ENCODE measurements around the gene PRKCE. TPM values are rescaled to one million over a fixed set of nuclear protein-coding genes. Genes with fewer than 3 reads are reported as not detected.

Gene PRKCE
- total RNA-seq, 2 experiments from 2014 or later: 15.4 to 16.2 TPM

DNA sequence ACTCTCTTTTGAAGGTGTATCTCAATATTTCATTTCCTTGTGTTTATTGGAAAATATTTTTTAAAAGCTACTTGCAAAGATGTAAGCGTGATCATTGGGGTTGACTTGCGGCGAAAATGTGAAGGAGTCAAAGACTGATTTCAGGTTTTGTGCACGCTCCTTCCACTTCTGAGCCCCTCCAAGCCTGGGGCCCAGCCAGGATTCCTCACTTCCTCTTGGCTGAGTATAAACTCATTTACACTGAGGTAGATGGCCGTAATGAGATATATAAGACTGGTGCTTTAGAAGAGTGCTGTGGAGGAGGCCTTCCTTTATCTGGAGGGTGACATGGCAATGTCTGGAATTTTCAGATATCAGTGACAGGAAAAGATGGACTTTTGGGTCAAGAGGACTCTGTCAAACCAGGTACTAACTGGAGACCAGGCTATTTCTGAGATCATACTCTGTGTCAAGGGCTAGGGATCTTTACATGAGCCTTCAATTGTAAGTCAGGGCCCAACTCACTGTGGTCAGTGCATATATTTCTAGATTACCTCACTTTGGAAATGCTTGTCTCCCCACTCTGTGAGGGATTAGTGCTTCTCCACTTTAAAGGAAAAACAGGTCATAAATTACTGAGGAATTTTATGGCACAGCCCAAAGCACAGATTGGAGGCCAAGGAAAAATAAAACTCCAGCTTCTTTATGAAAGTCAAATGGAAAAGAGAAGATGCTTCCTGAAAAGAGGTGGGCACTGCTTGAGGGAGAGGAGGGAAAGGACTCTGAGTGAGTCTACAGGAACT, 22.8 kb downstream of the PRKCE start:
- no peaks in the 10 kb centered on the region for H3K4me1 Mint-ChIP-seq (ENCODE audit: low read depth)
- no peaks in the 10 kb centered on the region for H3K27me3 Mint-ChIP-seq (ENCODE audit: low read depth)
- H3K9me3 Mint-ChIP-seq (ENCODE audit: insufficient read depth): no peaks in the 10 kb centered on the region
- H3K4me3 Mint-ChIP-seq: no peak overlapping the region
- POLR2A ChIA-PET: no interaction called here
- DNase-seq (no peak), ATAC-seq (no peak)
- CTCF ChIA-PET: no interaction called here
- H3K36me3 Mint-ChIP-seq (ENCODE audit: low read depth): no peaks in the 10 kb centered on the region
- H3K27ac Mint-ChIP-seq: no peak overlapping the region

GRCh38 chr2:45675263-45675812, 23.9 kb downstream of the PRKCE start:
- no peak for ATAC-seq
- Mint-ChIP-seq H3K4me1 (ENCODE audit: low read depth) (no peaks in the 10 kb centered on the region), H3K27me3 (ENCODE audit: low read depth) (no peaks in the 10 kb centered on the region), H3K9me3 (ENCODE audit: insufficient read depth) (no peaks in the 10 kb centered on the region), H3K36me3 (ENCODE audit: low read depth) (no peaks in the 10 kb centered on the region), H3K27ac (no peak overlapping the region), H3K4me3 (no peak overlapping the region)
- CTCF ChIA-PET: no interaction called here
- no peak for DNase-seq
- POLR2A ChIA-PET: no interaction called here

- H3K36me3 Mint-ChIP-seq (ENCODE audit: low read depth): no peaks in the 10 kb centered on the region
- no peaks in the 10 kb centered on the region for H3K4me1 Mint-ChIP-seq (ENCODE audit: low read depth)
- H3K4me3 Mint-ChIP-seq: no peak overlapping the region
- DNase-seq (no peak), ATAC-seq (no peak)
- POLR2A ChIA-PET: no interaction called here
- H3K9me3 Mint-ChIP-seq (ENCODE audit: insufficient read depth): no peaks in the 10 kb centered on the region
- no peaks in the 10 kb centered on the region for H3K27me3 Mint-ChIP-seq (ENCODE audit: low read depth)
- CTCF ChIA-PET: no interaction called here
- no peak overlapping the region for H3K27ac Mint-ChIP-seq
These were observed 24.6 kb downstream of the PRKCE start for GRCh38 chr2:45676088-45676487.

- ATAC-seq: no peak
- Mint-ChIP-seq H3K9me3 (ENCODE audit: insufficient read depth) (no peaks in the 10 kb centered on the region), H3K4me1 (ENCODE audit: low read depth) (peaks cover 2% of the 10 kb centered on the region), H3K27ac (no peak overlapping the region), H3K4me3 (no peak overlapping the region), H3K27me3 (ENCODE audit: low read depth) (no peaks in the 10 kb centered on the region), H3K36me3 (ENCODE audit: low read depth) (no peaks in the 10 kb centered on the region)
- POLR2A ChIA-PET: no interaction called here
- DNase-seq: no peak
- CTCF ChIA-PET: no interaction called here
These were observed 27.4 kb downstream of the PRKCE start for GRCh38 chr2:45678791-45679348.

DNA sequence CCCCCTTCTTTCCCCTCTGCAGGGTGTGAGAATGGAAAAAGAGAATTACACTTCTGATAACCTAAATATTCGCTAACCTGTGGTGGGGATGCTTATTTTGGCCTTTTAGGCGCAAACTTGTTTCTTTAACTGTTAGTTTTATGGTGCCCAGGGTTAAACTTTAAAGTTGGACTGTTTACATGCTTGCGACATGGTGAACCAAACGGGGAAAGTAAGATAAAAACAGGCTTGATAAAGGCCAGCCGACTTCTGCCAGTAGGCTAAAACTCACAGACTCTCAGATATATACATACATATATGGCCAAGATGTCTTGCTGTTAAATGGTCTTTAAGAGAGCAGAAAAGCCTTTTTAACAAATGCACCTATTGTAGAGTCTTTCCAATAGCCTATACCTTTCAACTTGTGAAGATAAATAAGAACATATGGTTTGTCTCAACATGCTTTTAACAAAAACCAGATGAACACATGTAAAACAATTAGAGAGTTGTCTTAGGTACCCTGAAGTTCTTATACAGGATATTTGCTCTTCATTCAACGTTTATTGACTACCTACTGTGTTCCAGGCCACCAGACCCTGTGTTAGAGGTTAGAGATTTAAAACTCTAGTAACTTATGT, 29.0 kb downstream of the PRKCE start:
- Mint-ChIP-seq H3K27ac (no peak overlapping the region), H3K4me3 (no peak overlapping the region), H3K9me3 (ENCODE audit: insufficient read depth) (no peaks in the 10 kb centered on the region), H3K4me1 (ENCODE audit: low read depth) (peaks cover 2% of the 10 kb centered on the region), H3K27me3 (ENCODE audit: low read depth) (no peaks in the 10 kb centered on the region), H3K36me3 (ENCODE audit: low read depth) (no peaks in the 10 kb centered on the region)
- ChIA-PET POLR2A (no interaction called here), CTCF (no interaction called here)
- DNase-seq: no peak
- no peak for ATAC-seq

DNA sequence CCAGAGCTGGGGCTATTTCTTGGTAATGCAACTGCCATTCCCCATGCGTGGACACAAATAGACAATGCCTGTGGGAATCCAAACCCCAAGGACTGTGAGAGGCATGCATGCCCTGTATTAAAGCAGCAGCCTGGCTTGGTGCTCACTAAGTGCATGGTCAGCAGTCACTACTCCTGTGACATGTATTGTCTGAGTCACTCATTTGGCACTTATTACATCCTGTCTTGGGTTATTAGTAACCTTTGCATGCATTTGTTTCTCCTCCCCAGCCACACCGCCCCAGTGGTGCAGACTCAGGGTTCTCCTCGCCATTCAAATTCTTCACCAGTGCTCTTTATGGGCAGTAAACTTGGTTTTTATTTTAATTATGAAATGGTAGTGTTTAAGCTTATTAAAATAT, 30.2 kb downstream of the PRKCE start:
- ChIA-PET POLR2A (no interaction called here), CTCF (no interaction called here)
- ATAC-seq: no peak
- no peaks in the 10 kb centered on the region for H3K36me3 Mint-ChIP-seq (ENCODE audit: low read depth)
- no peak overlapping the region for H3K27ac Mint-ChIP-seq
- DNase-seq: no peak
- no peaks in the 10 kb centered on the region for H3K27me3 Mint-ChIP-seq (ENCODE audit: low read depth)
- H3K4me1 Mint-ChIP-seq (ENCODE audit: low read depth): peaks cover 2% of the 10 kb centered on the region
- H3K4me3 Mint-ChIP-seq: no peak overlapping the region
- H3K9me3 Mint-ChIP-seq (ENCODE audit: insufficient read depth): no peaks in the 10 kb centered on the region

GRCh38 chr2:45683292-45683691, 31.8 kb downstream of the PRKCE start:
- CTCF ChIA-PET: no interaction called here

GRCh38 chr2:45684756-45685155, 33.3 kb downstream of the PRKCE start:
- ChIA-PET CTCF (interaction anchor here (1.2 kb wide), 1 partner anchor 21 kb away, joined by 3 read pairs; no protein-coding TSS in a partner anchor), POLR2A (no interaction called here)
- H3K27ac Mint-ChIP-seq: no peak overlapping the region
- H3K4me3 Mint-ChIP-seq: no peak overlapping the region
- DNase-seq: no peak
- no peaks in the 10 kb centered on the region for H3K27me3 Mint-ChIP-seq (ENCODE audit: low read depth)
- H3K4me1 Mint-ChIP-seq (ENCODE audit: low read depth): peaks cover 2% of the 10 kb centered on the region
- no peaks in the 10 kb centered on the region for H3K9me3 Mint-ChIP-seq (ENCODE audit: insufficient read depth)
- no peak for ATAC-seq
- H3K36me3 Mint-ChIP-seq (ENCODE audit: low read depth): no peaks in the 10 kb centered on the region

More at GRCh38 chr2:45683292-45683691, 31.8 kb downstream of the PRKCE start:
- H3K27me3 Mint-ChIP-seq (ENCODE audit: low read depth): no peaks in the 10 kb centered on the region
- no peaks in the 10 kb centered on the region for H3K36me3 Mint-ChIP-seq (ENCODE audit: low read depth)
- H3K27ac Mint-ChIP-seq: no peak overlapping the region
- POLR2A ChIA-PET: no interaction called here
- no peak for DNase-seq
- no peak for ATAC-seq
- no peak overlapping the region for H3K4me3 Mint-ChIP-seq
- H3K4me1 Mint-ChIP-seq (ENCODE audit: low read depth): peaks cover 2% of the 10 kb centered on the region
- H3K9me3 Mint-ChIP-seq (ENCODE audit: insufficient read depth): no peaks in the 10 kb centered on the region

DNA sequence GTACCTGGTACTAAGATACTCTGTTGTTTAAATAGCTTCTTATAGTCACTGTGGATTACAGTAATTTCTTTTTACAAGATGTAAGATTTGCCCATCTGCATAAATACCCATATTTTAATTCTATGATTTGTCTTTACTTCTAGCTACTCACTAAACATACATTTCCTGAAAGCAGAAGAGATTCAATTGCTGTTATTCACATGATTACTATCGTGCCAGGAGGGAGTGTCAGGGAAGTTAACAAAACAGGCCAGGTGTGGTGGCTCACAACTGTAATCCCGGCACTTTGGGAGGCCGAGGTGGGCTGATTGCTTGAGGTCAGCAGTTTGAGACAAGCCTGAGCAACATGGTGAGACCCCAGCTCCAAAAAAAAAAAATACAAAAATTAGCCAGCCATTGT, 33.8 kb downstream of the PRKCE start:
- CTCF ChIA-PET: interaction anchor here (1.2 kb wide), 1 partner anchor 20 kb away, joined by 3 read pairs; no protein-coding TSS in a partner anchor

GRCh38 chr2:45687964-45688363, 36.5 kb downstream of the PRKCE start:
- no peaks in the 10 kb centered on the region for H3K9me3 Mint-ChIP-seq (ENCODE audit: insufficient read depth)
- no peaks in the 10 kb centered on the region for H3K27me3 Mint-ChIP-seq (ENCODE audit: low read depth)
- no peak for DNase-seq
- ATAC-seq: no peak
- no peaks in the 10 kb centered on the region for H3K4me1 Mint-ChIP-seq (ENCODE audit: low read depth)
- H3K36me3 Mint-ChIP-seq (ENCODE audit: low read depth): no peaks in the 10 kb centered on the region
- ChIA-PET POLR2A (no interaction called here), CTCF (no interaction called here)
- no peak overlapping the region for H3K27ac Mint-ChIP-seq
- no peak overlapping the region for H3K4me3 Mint-ChIP-seq

More for the DNA sequence above, 33.8 kb downstream of the PRKCE start:
- POLR2A ChIA-PET: no interaction called here
- H3K27me3 Mint-ChIP-seq (ENCODE audit: low read depth): no peaks in the 10 kb centered on the region
- no peaks in the 10 kb centered on the region for H3K9me3 Mint-ChIP-seq (ENCODE audit: insufficient read depth)
- no peak overlapping the region for H3K27ac Mint-ChIP-seq
- H3K4me1 Mint-ChIP-seq (ENCODE audit: low read depth): peaks cover 2% of the 10 kb centered on the region
- no peaks in the 10 kb centered on the region for H3K36me3 Mint-ChIP-seq (ENCODE audit: low read depth)
- no peak for DNase-seq
- ATAC-seq: no peak
- H3K4me3 Mint-ChIP-seq: no peak overlapping the region

GRCh38 chr2:45688479-45689298, 37.2 kb downstream of the PRKCE start:
- no peak for DNase-seq
- Mint-ChIP-seq H3K9me3 (ENCODE audit: insufficient read depth) (no peaks in the 10 kb centered on the region), H3K4me3 (no peak overlapping the region), H3K27me3 (ENCODE audit: low read depth) (no peaks in the 10 kb centered on the region), H3K27ac (no peak overlapping the region), H3K4me1 (ENCODE audit: low read depth) (no peaks in the 10 kb centered on the region), H3K36me3 (ENCODE audit: low read depth) (no peaks in the 10 kb centered on the region)
- ChIA-PET POLR2A (interaction anchor here (0.6 kb wide), 1 partner anchor 1762 kb away, joined by 3 read pairs; no protein-coding TSS in a partner anchor), CTCF (no interaction called here)
- ATAC-seq: no peak

DNA sequence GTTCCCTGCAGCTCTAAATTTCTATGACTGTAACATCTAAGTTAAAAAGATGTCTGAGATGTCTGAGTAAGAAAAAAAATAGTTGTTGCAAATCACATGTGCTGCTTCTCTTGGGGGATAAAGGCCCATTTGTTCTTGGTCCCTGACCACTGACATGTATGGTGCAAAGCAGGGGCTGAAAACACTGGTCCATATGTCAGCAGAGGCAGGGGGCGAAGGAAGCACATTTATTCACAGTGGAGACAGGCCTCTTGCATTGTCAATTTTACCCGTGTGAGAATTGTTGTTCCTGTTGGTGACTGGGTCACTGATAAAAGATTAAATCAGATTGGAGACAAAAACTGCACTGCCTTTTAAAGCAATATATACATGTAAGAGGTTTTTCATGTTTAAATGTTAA, 38.8 kb downstream of the PRKCE start:
- H3K4me1 Mint-ChIP-seq (ENCODE audit: low read depth): no peaks in the 10 kb centered on the region
- ChIA-PET POLR2A (no interaction called here), CTCF (no interaction called here)
- H3K4me3 Mint-ChIP-seq: no peak overlapping the region
- no peak overlapping the region for H3K27ac Mint-ChIP-seq
- DNase-seq (no peak), ATAC-seq (no peak)
- no peaks in the 10 kb centered on the region for H3K9me3 Mint-ChIP-seq (ENCODE audit: insufficient read depth)
- no peaks in the 10 kb centered on the region for H3K27me3 Mint-ChIP-seq (ENCODE audit: low read depth)
- no peaks in the 10 kb centered on the region for H3K36me3 Mint-ChIP-seq (ENCODE audit: low read depth)

Data from activated CD8-positive, alpha-beta T cell treated with anti-CD3 and anti-CD28 coated beads, Interleukin-2, amount 10 ng/mL, durations not matched to agents 7 days and 5 days (primary cell).